ENCODE results near the gene FAM240B. TPM values are rescaled to one million over a fixed set of nuclear protein-coding genes. Genes with fewer than 3 reads are reported as not detected.

FAM240B gene
- total and polyA plus RNA-seq, 2 of the 8 experiments (the other 6 are each of a cell fraction or from before 2014, with no cell fraction given), result not detected

GRCh38 chr9:38727497-38728001 is 7.6 kb upstream of the FAM240B start:
- Histone ChIP-seq H3K4me3 (ENCODE audit: extremely low read depth in 1 of 4, insufficient read depth in 2 of 4, low read depth in 3 of 4, low read length in 4 of 4) (no peak overlapping the region; a peak in 1 of 8 replicates), H3K14ac (ENCODE audit: insufficient read length) (no peak overlapping the region), H3K4me2 (ENCODE audit: insufficient read depth in 1 of 2, low read depth in 2 of 2, low read length in 2 of 2) (peak overlapping the region; percentile 27 to 43), H3K27ac (ENCODE audit: low read depth, low read length) (no peak overlapping the region), H3K79me2 (ENCODE audit: control insufficient read depth in 1 of 2, insufficient read depth in 2 of 2, low read length in 2 of 2) (no peaks in the 10 kb centered on the region), H3K9me3 (ENCODE audit: insufficient read depth in 2 of 2, low read depth in 1 of 2, low read length in 1 of 2) (no peaks in the 10 kb centered on the region), H3K79me1 (ENCODE audit: low read depth, low read length) (no peaks in the 10 kb centered on the region), H4K8ac (ENCODE audit: extremely low read depth, insufficient read depth, low read length) (no peak overlapping the region), H2BK12ac (ENCODE audit: low read depth, low read length) (no peak overlapping the region), H3K23me2 (ENCODE audit: low read depth, low read length) (no peaks in the 10 kb centered on the region), H2BK120ac (replicated peaks; ENCODE audit: low read depth, low read length) (no peak overlapping the region), H3K36me3 (ENCODE audit: control insufficient read depth in 2 of 4, insufficient read depth in 4 of 4, low read length in 3 of 4) (no peaks in the 10 kb centered on the region), H3K4ac (replicated peaks; ENCODE audit: insufficient read length, low read depth, low read length) (no peak overlapping the region), H3K4me1 (replicated peaks in 1 of 4; ENCODE audit: control insufficient read depth in 3 of 4, insufficient read depth in 4 of 4, low read length in 3 of 4) (0 out of 7 replicates have a peak, but pooled peaks cover 0 to 5% (median under 1%) of the 10 kb centered on the region in 4 experiments), H3K23ac (ENCODE audit: insufficient read length) (no peak overlapping the region), H4K5ac (ENCODE audit: insufficient read length, low read depth, low read length) (no peak overlapping the region), H3K9ac (replicated peaks in 1 of 4; ENCODE audit: extremely low read depth in 1 of 4, low read depth in 3 of 4, low read length in 3 of 4) (no peak overlapping the region), H3K18ac (ENCODE audit: extremely low read depth, low read length) (no peak overlapping the region), H2AFZ (ENCODE audit: low read length) (peak overlapping the region; percentile 67), H2BK5ac (ENCODE audit: low read depth, low read length) (no peak overlapping the region), H4K20me1 (replicated peaks in 1 of 2; ENCODE audit: control insufficient read depth in 1 of 2, insufficient read depth in 2 of 2, low read length in 2 of 2) (no peaks in the 10 kb centered on the region), H3K27me3 (replicated peaks in 1 of 4; ENCODE audit: control insufficient read depth in 3 of 4, extremely low read depth in 1 of 4, insufficient read depth in 3 of 4, low read length in 3 of 4) (no peaks in the 10 kb centered on the region), H2BK20ac (ENCODE audit: low read length) (no peak overlapping the region), H3K56ac (replicated peaks; ENCODE audit: insufficient read length, low read depth, low read length) (no peak overlapping the region), H2AK5ac (ENCODE audit: low read depth, low read length) (no peak overlapping the region), H4K91ac (replicated peaks; ENCODE audit: insufficient read length, low read length) (no peak overlapping the region), H2BK15ac (ENCODE audit: low read length) (no peak overlapping the region)
- DNase-seq (ENCODE audit: low read depth in 1 of 2, low spot score in 2 of 2) (peak; percentile 52 to 77), FAIRE-seq (peak; percentile 88)
- ChIA-PET POLR2A (ENCODE audit: partially characterized antibody) (interaction anchor here (0.6 kb wide), 1 partner anchor 264 kb away, joined by 5 read pairs; no protein-coding TSS in a partner anchor), CTCF (ENCODE audit: partially characterized antibody) (interaction anchor here (0.6 to 1.9 kb wide), 7 partner anchors 27 to 421 kb away, joined by 3 to 10 read pairs (median 4); no protein-coding TSS in a partner anchor)
- WGBS, 2 experiments (ENCODE audit: extremely low coverage in 1 of 2, insufficient coverage in 1 of 2, insufficient read length in 1 of 2, insufficient replicate concordance in 2 of 2, low coverage in 1 of 2, low lambda C conversion rate in 2 of 2, missing lambda C conversion rate in 1 of 2), result 25% methylated on average over 10 of the region's 10 CpGs; no CpG with 5 or more reads in 1 of the 2 experiments
- TF ChIP-seq BRCA1 (IDR thresholded peaks at IDR 0.05; ENCODE audit: low read depth, low read length) (no peak), CEBPB (IDR thresholded peaks at IDR 0.05; ENCODE audit: low read depth, low read length) (peak; percentile 62; the same call in 1 of the 2 replicates), SP4 (IDR thresholded peaks at IDR 0.05; ENCODE audit: low read length) (no peak), MAX (IDR thresholded peaks at IDR 0.05) (no peak; the same call in 1 of the 2 replicates), GTF2F1 (IDR thresholded peaks at IDR 0.05; ENCODE audit: borderline replicate concordance, low read depth, low read length) (no peak), JUND (IDR thresholded peaks at IDR 0.05; ENCODE audit: low read length) (0 out of 2 replicates have a peak, but pooled peaks have one; percentile 24), RAD21 (IDR thresholded peaks at IDR 0.05 in 1 of 2, conservative IDR thresholded peaks at IDR 0.05 in 1 of 2; ENCODE audit: low read depth in 2 of 2, low read length in 2 of 2) (peak; percentile 91 to 93)
- TF ChIP-seq, protein P1, sequence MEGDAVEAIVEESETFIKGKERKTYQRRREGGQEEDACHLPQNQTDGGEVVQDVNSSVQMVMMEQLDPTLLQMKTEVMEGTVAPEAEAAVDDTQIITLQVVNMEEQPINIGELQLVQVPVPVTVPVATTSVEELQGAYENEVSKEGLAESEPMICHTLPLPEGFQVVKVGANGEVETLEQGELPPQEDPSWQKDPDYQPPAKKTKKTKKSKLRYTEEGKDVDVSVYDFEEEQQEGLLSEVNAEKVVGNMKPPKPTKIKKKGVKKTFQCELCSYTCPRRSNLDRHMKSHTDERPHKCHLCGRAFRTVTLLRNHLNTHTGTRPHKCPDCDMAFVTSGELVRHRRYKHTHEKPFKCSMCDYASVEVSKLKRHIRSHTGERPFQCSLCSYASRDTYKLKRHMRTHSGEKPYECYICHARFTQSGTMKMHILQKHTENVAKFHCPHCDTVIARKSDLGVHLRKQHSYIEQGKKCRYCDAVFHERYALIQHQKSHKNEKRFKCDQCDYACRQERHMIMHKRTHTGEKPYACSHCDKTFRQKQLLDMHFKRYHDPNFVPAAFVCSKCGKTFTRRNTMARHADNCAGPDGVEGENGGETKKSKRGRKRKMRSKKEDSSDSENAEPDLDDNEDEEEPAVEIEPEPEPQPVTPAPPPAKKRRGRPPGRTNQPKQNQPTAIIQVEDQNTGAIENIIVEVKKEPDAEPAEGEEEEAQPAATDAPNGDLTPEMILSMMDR (IDR thresholded peaks at IDR 0.05; ENCODE audit: control extremely low read depth in 1 of 3, insufficient read depth in 1 of 3, low read depth in 1 of 3, low read length in 3 of 3), result peak; percentile 75 to 86 (median 80)

All from H1 (cell line).